Esophagus muscularis mucosa (tissue), 4 donors: ENCODE data around the gene DENND2C.

Experiments
- CTCF ChIP-seq, 3 experiments: fragments of 200-600 bp in 2 of 3; fragments of 450-650 bp in 1 of 3; sonication (generic) in 2 of 3; IDR thresholded peaks; one replicate each; pipeline ENCODE4 v1.5.1; 2017 to 2019; ENCODE audit warnings: antibody characterized with exemption in 3 of 3, mild to moderate bottlenecking in 2 of 3, moderate library complexity in 1 of 3
- EP300 ChIP-seq: sonication (generic); formaldehyde crosslinking; IDR thresholded peaks from one replicate; pipeline ENCODE4 v1.6.1; 2017; ENCODE audit warnings: antibody characterized with exemption
- POLR2A ChIP-seq: fragments of 450-650 bp; IDR thresholded peaks from one replicate; pipeline ENCODE4 v1.6.1; 2017; ENCODE audit warnings: antibody characterized with exemption, moderate library complexity, mild to moderate bottlenecking, low read depth
- POLR2AphosphoS5 ChIP-seq, 2 donors: sonication (generic); formaldehyde crosslinking; IDR thresholded peaks; one replicate each; pipeline ENCODE4 v1.6.1; 2017; ENCODE audit warnings: antibody characterized with exemption in 2 of 2

GRCh38 chr1:114677691-114678090, 7.8 kb upstream of the DENND2C start:
- TF ChIP-seq POLR2A (no peak), CTCF (IDR thresholded peaks at IDR 0.05) (no peak), POLR2AphosphoS5 (IDR thresholded peaks at IDR 0.05) (no peak), EP300 (no peak)
